Measurements from ENCODE around the gene JMJD8.

- TF ChIP-seq, protein P1, sequence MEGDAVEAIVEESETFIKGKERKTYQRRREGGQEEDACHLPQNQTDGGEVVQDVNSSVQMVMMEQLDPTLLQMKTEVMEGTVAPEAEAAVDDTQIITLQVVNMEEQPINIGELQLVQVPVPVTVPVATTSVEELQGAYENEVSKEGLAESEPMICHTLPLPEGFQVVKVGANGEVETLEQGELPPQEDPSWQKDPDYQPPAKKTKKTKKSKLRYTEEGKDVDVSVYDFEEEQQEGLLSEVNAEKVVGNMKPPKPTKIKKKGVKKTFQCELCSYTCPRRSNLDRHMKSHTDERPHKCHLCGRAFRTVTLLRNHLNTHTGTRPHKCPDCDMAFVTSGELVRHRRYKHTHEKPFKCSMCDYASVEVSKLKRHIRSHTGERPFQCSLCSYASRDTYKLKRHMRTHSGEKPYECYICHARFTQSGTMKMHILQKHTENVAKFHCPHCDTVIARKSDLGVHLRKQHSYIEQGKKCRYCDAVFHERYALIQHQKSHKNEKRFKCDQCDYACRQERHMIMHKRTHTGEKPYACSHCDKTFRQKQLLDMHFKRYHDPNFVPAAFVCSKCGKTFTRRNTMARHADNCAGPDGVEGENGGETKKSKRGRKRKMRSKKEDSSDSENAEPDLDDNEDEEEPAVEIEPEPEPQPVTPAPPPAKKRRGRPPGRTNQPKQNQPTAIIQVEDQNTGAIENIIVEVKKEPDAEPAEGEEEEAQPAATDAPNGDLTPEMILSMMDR (IDR thresholded peaks at IDR 0.05) = no peak
- TF ChIP-seq ZFX (IDR thresholded peaks at IDR 0.05; ENCODE audit: borderline replicate concordance) = no peak
Observed at GRCh38 chr16:637081-638018, 46.8 kb downstream of the JMJD8 start.
